ENCODE results near the gene ALG1.
"Not testable (repeated sequence)": the region's sequence is repeated elsewhere in the genome, so short reads cannot be mapped to it uniquely, and the experiment has no call there.

The ALG1 gene

DNA sequence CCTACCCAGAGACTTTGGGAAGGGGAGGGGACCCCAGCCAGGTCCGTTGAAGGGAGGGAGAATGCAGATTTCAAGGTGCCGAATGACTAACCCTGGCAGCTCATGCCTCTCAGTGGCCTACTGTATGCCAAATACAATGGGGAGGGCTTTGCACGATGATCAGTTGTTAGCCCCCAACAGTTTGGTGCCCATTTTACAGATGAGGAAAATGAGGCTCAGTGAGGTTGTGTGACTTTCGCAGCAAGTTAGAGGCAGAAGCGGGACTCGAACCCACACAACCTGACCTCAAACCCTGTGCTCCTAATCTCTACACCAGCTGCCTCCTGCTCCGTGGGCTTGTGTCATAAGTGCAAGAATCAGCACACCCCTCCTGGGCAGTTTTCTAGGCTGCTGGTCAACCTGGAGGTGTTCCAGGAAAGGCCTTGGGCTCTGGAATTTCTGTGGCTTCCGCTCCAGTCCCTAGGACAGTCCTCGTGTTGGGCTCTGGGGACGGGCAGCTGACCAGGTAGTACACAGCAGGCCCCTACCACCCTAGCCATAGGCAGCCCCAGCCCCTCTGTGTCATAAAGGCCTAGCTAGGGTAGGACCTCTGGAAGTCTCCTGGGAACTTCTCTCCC is 26.0 kb upstream of the ALG1 start:
- no peak for DNase-seq

DNA sequence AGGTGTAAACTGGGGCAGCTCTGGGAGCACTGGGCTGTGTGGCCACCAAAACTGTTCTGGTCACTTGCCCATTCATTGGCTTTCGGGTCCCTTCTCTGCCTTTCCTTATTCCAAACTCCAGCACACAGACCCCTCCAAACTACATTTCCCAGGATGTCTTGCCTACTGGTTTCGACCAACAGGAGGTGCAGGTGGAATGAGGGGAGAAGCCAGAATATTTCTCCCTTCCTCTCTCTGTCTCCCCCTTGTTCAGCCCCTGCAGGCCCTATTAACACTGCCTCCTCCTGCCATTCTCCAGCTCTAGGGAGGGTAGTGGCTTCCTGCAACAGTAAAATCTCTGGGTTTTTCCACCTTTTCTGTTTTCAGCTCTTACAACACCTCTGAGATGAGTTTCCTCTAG is 24.7 kb upstream of the ALG1 start:
- DNase-seq: no peak

DNA sequence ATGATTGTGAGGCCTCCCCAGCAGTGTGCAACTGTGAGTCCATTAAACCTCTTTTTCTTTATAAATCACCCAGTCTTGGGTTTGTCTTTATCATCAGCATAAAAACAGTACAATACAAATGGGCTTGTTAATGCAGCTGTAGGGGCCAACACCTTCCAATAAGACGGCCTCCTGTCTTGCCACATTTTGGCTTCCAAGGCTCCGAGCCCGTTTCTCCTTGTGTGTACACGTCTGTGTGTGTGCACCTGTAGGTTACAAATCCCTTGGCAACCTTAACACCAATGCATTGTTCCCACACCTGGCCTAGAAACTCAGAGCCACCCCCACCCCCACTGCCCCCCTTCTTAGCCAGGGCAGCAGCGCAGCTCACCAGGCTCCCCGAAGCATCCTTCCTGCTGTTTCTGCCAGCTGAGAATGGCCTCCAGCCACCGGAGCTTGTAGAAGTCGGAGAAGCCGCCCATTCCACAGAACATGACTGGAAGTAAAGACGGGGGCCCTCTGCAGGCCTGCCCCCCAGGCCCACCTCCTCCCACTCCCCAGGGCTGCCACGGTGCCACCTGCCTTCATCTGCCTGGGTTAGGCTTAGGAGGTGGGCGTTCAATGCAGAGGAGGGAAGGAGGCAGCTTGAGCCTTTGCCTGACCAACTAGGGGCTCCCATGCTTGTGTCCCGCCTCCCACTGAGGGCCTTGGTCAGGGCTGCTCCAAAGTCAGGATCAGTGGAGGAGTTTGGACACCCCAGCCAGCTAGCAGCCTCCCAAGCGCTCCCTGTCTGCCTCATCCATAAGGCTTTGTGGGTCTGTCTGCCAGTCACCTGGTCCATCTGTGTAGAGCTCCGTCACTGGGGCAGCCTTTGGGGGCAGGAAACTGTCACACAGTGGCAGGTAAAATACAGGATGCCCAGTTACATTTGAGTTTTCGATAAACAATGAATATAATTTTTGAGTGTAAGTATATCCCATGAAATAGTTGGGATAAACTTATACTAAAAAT is 16.5 kb upstream of the ALG1 start:
- no peak for DNase-seq

DNA sequence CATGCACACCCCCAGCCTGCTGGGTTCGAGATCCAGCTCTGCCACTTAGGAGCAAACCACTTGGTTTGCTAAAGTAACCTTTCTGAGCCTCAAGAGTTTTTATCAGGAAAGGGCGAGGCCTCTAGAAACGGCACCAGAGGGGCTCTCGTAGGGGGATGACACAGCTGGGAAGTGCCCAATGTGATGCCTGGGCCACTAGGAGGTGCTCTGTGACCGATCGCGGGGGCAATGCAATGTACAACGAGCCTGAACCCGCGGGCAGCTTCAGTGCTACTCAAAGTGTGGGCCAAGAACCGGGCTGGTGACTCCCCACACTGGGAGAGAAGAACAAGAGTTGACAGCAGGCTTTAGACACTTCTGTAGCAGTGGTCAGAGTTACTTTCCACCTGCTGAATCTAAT is 15.3 kb upstream of the ALG1 start:
- peak; percentile 32 to 45 for DNase-seq

DNA sequence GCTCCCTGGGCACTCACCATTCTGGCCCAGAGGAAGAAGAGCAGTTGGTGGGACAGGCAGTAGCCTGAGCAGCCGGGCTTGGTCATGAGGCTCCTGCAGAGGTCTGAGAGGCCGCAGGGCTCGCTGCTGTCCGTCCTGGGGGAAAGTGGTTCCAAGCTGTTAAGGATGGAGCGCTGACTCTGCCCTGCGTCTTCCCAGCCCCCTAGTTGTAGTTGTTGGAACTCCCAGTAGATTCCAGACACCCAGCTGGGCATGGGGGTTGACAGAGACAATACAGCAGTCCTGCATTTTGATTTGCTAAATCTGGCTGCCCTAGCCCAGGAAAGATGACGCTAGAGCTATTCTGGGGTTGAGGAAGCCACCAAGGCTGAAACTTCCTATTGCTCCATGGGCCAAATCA is 13.2 kb upstream of the ALG1 start:
- no peak for DNase-seq

DNA sequence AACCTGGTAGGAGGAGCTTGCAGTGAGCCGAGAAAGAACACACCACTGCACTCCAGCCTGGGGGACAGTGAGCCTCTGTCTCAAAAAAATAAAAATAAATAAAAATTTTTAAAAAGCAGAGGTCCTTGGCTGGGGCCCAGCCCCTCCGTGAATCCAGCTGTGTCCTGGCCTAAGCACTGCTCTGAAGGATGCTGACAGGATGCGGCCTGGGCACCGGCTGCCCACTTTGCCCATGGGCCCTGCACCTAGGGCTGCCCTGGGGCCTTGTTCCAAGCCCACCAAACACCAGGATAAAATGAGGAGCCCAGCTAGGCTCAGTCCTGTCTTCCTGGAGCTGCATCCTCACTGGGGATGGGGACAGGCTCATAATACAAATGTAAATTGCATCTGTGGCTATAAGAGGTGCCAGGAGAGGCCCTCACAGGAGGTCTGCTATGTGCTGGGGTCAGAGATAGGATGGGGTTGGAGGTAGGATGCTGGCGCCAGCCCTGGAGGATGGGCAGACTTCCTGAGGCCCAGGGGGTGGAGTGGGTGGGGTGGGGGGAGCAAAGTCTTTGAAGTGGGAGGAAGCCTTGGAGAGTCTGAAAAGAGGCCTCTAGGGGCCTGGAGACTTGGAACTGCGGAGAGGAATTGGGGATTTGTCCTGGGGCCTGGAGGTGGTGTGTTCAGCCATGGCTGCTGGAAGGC is 12.1 kb upstream of the ALG1 start:
- DNase-seq: no peak

DNA sequence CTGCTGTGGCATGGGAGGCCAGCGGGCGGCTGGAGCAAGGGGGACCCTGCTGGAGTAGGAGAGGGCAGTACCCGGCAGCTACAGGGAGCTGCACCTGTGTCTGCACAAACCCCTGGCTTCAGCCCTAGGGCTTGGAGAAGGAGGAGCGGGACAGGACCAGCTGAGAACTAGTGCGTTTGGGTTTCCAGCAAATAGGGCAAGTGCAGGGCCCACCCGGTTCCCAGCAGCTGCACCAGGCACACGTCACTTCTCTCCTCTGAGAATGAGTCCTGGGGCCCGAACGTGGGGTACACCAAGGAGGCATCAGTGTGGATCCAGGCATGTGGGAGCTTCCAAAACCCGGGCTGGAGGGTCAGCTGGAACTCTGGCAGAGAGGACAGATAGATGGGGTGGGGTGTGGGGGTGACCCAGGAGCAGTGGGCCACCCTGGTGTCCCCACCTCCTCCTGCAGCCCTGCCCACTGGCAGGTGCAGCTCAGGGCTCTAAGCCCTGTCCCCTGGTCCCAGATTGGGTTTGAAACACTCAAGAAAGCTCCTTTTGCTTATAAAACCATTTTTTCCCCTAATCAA is 11.5 kb upstream of the ALG1 start:
- no peak for DNase-seq

DNA sequence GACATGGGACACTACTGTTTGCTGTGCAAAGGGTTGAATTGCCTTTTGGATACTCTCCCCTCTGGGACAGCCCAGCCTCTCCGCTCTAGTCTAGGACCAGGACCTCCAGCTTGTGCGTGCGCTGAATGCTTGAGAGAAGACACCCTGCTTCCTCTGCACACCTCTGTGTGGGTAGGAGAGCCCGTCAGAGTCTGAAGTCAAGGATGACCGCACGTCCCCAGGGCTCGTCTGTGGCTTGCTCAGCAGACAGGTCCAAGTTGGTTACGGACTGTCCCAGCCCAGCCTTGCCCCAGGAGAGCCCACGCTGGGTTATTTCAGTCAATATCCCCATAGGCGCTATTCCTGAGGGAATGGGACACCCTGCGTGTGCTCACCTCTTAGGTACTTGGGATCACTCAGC is 9.6 kb upstream of the ALG1 start:
- DNase-seq: no peak

DNA sequence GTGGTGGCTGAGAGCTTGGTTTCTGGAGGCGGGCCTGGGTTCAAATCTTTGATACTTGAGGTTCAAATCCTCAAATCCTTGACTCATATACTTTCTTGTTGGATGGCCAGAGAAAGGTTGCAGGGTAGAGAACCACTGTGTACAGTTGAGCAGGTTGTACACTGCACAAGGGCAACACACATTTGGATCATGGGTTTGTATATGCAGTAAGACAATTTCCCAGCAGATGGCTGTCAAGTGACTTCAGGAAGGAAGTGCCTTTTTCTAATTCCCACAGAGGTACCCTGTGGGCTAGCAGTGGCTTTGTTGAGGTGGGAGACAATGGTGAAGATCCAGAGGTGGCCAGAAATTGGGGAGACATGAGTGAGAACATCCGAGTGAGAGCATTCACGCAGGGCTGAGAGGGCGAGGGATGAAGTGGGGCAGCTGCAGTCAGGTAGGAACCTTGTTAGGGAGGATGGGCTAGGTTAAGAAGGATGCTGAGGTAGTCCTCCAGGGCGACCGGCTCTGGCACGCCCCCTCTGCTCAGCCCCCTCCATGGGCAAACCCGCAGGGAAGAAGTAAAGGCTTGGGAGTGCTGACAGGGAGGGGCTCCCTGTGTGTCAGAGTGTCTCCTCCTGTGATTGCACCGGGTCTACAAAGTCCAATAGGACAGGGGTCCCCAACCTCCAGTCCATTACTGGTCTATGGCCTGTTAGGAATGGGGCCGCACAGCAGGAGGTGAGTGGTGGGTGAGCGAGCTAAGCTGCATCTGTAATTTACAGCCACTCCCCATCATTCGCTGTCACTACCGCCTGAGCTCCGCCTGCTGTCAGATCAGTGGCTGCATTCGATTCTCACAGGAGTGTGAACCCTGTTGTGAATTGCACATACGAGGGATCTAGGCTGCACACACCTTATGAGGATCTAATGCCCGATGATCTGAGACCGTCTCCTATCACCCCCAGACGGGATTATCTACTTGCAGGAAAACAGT is 8.6 kb upstream of the ALG1 start:
- no peak for DNase-seq

DNA sequence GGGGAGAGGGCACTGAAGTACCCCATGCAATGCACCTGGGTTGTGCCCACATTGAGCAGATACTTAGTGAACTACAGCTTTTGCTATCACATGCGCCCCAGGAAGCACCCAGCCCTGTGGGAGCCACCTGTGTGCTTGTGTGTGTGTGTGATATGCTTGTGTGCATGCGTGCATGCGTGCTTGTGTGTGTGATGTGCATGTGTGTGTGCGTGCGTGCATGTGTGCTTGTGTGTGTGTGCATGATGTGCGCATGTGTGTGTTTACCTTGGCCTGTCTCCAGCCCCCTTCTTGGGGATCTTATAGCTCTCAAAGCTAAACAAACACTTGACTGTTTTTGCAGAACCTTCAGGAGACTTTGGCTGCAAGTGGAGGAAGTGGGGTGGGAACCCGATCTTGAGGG is 6.7 kb upstream of the ALG1 start:
- no peak for DNase-seq

DNA sequence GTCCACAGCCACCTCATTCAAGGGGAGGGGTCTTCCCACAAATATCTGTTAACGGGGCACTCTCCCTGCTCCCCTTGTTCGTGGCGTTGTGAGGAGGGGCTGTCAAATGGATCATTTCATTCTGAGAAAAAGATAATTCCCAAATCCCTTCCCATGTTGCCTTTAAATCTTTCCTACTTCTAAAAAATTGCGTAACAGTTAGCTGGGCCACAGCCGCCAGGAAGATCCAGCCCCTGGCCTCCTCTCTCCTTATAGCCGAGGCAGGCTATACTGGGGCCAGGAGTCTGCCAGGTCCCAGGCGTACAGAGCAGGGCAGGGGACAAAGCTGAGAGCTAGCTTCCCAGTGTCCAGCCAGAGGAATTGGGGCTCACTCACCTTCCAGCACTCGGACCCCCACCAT is 6.3 kb upstream of the ALG1 start:
- DNase-seq: no peak

DNA sequence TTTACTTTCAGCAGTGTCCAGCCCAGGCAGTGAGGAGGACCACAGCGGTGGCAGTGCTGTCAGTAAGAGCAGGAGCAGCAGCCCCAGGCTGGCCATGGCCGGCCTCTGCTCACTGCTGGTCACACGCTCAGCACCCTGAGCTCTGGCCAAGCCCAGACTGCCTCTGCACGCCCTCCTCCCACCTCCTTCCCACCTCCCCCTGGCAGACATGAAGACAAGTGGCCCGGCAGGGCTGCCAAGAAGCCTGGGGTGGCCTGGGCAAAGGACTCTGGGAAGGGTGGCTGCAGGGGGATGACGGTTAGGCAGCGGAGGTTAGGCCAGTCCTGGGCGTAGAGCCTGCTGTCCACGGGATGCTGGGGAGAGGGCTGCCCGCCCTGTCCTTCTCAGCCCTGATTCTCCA is 5.8 kb upstream of the ALG1 start, which contains the start of gene C16orf89:
TSS of gene C16orf89 (minus strand) at position 144 of the 400 bp plus-strand sequence. CDS start at position 96, 48 bp downstream.
- no peak for DNase-seq

DNA sequence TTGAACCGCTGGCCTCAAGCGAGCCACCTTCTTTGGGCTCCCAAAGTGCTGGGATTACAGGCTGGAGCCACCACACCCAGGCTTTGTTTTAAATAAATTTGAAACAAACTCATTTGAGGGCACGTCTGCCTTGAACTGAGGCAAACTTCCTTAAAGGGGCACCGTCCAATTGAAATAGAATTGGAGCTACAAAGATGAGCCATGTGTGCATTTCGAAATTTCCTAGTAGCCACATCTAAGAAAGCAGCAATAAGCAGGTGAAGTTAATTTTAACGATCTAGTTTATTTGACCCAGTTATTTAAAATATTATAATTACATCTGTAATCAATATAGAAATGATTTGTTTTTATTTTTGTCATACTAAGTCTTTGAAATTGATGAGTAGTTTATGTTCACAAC is 5.1 kb upstream of the ALG1 start:
- DNase-seq: no peak

DNA sequence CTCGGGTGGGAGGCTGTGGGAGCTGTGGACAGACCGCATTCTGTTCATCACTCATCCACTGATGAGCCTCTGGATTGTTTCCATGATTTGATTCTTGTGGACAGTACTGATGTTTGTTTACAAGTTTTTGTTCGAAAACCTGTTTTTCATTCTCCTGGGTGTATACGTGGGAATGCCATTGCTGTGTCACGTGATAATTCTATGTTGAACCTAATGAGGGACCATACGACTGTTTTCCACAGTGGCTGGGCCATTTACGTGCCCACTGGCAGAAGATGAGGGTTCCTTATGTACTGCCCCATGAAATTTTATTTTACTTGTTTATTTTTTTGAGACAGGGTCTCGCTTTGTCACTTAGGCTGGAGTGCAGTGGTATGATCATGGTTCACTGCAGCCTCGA is 2.6 kb upstream of the ALG1 start:
- no peak for DNase-seq

DNA sequence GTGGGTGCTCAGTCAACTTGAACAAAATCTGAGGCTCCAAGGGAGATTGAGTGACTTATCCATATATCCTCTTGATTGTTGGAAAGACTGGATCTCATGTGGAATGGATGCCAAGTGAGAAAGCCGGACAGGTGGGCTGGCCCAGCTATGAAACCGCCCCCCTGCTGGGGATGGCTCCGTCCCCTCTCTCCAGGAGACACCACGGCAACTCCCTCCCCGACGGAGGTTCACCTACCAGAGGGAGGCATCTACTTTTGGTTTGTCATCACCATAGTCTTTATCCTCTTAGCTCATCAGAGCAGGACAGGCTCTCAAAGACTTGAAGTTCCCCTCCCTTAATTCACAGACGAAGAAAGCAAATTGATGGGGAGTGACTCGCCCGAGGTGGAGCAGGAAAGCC is 1.8 kb upstream of the ALG1 start:
- no peak for DNase-seq

DNA sequence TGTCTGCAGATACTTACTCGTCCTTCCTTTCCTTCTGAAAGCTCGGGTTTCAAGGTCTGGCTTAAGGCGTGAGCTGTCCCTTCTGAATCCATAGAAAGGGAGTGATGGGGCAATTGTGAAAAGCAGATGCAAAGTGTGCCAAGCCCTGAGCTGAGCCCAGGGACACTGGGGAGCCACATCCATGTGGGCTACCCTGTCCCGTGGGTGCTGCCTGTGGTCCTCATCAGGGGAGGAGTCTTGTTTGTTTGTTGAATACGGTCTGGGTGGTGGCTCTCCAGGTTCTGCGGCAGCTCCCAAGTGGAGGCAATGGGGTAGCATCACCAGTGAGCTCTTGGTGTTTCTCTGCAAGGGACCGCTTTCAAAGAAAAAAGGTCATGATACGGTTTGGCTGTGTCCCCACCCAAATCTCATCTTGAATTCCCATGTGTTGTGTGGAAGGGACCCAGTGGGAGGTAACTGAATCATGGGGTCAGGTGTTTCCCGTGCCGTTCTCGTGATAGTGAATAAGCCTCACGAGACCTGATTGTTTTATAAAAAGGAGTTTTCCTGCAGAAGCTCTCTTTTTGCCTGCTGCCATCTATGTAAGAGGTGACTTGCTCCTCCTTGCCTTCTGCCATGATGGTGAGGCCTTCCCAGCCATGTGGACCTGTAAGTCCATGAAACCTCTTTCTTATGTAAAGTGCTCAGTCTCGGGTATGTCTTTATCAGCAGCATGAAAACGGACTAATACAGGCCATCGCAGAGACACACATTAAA is 1.0 kb upstream of the ALG1 start:
- no peak for DNase-seq

DNA sequence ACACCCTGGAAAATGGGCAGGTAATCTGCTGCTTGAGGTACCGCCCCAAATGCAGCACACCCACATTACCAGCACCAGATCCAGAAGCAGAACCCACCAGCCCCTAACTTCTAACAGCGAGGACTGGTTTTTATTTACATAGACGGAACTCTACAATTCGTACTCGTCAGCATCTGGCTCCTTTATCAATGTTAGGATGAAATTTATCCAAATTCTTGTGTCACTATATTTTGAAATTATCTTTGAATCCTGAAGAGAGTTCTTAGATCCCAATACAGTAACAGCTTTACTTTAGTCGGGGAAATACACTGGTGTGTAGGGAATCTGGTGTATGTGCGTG is 332 bp upstream of the ALG1 start:
- no peak for DNase-seq

DNA sequence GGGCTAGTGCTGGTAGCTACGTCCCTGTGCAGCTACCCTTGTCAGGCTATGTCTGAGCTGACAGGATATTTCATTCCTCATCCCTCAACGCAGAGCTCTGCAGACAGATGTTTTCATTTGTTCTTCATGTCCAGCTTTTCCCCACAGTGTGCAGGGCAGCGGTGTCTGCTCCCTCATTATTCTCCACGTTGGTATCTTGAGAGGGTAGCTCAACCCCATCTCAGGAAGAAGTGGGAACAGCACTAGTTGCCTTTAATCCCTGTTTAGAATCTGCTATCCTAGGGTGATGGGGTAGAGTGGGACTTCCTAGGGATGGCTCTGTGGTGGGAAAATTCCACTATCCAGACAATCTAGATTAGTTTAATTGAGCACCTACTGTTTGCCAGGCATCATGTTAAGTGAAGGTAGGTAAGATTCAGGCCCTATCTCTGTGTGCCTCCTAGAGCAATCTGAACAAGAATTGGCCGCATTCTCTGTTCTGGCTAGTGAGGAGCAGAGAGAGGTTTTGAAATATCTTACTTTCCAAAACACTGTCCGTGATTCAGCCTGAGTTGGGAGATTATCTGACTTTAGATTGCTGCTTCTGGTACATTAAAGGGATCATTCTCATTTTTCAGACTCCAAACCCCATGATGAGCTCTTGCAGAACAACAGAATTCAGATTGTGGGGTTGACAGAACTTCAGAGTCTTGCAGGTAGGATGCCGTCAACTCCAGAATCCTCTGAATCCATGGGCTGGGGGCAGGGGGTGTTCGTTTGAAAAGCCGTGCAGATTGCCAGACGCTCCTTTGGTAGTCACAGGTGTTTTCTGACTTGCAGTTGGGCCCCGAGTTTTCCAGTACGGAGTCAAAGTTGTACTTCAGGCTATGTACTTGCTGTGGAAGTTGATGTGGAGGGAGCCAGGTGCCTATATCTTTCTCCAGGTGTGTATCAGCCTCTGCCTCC is 963 bp downstream of the ALG1 start:
- DNase-seq: no peak

DNA sequence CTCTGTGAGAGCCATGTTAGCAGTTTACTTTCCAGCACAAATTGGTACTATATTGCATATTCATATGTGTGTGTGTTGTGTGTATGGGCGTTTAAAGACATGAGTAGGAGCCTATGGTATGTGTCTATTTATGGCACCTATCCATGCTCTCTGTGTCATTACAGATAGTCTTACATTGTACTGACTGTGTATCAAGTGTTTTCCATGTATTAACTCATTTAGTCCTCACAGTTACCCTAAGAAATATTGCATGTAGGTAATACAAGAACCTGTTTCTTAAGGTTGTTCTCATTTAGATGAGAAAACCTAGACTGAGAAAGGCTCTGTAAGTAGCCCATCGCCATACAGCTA is 1.6 kb downstream of the ALG1 start:
- DNase-seq: no peak

DNA sequence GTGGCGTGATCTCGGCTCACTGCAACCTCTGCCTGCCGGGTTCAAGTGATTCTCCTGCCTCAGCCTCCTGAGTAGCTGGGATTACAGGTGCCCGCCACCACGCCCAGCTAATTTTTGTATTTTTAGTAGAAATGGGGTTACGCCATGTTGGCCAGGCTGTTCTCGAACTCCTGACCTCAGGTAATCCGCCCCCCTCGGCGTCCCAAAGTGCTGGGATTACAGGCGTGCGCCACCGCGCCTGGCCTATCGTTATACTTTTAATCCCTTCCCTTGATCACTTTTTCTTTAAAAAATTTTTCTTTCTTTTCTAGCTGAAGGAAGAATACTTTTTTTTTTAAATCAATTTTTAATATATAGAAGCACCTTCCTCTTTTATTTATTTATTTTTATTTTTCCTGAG is 2.1 kb downstream of the ALG1 start:
- not testable (repeated sequence) for DNase-seq

Measured in CD4-positive, alpha-beta T cell treated with Interleukin-1 beta for 1 hour (primary cell).